HepG2 (cell line): ENCODE results near the gene P2RX3. TPM values are rescaled to one million over a fixed set of nuclear protein-coding genes. Genes with fewer than 3 reads are reported as not detected.

Experiments
- ATAC-seq: fragments of 200-7000 bp; cut with Tn5 transposase; 3 replicates; pipeline ENCODE4 v1.9.1; 2020; ENCODE audit warnings: mild to moderate bottlenecking, moderate library complexity
- BruUV-seq: library from RNA; stranded (reverse); fragments of 400-500 nt; replicated peaks from 2 replicates; lab custom pipeline; 2021; lab: Mats Ljungman, UMichigan
- CTCF ChIA-PET: fragments of 300-600 bp; formaldehyde crosslinking; extraction: SDS; loops from one replicate; lab custom pipeline; 2021; ENCODE audit warnings: low total read pairs, inconsistent platforms, low intra/inter-chr PET ratio; lab: Yijun Ruan, JAX
- POLR2A ChIA-PET: fragments of 350-600 bp; sonication (Branson Sonifier 250); formaldehyde crosslinking; loops from one replicate; lab custom pipeline; 2020; ENCODE audit warnings: antibody characterized with exemption, inconsistent platforms; lab: Yijun Ruan, JAX
- DNase-seq: peaks from one replicate; pipeline ENCODE4 v3.0.0-alpha.2; 2015; ENCODE audit warnings: low spot score
- FAIRE-seq: peaks from 3 replicates; lab custom pipeline; 2011; peaks lifted over from hg19 to GRCh38; lab: Jason Lieb, UNC
- H2AFZ ChIP-seq: one replicate; pipeline ENCODE4 v1.6.1; 2011; ENCODE audit warnings: low read length, inconsistent platforms
- H3K27ac ChIP-seq: fragments of 300-600 bp; 3 replicates; pipeline ENCODE4 v1.8.0; 2011; ENCODE audit warnings: mixed run types, mild to moderate bottlenecking, mixed read lengths, low read length, inconsistent platforms; ENCODE audit not compliant: insufficient read depth; ENCODE audit errors: extremely low read length
- H3K27me3 ChIP-seq, 2 experiments: fragments of 200-600 bp in 1 of 2; 2 replicates in 1 of 2; 3 replicates in 1 of 2; pipeline versions ENCODE4 v1.6.0 to v1.8.0; 2011; ENCODE audit warnings: low read length in 2 of 2, mild to moderate bottlenecking in 2 of 2, moderate library complexity in 2 of 2, inconsistent platforms in 1 of 2; ENCODE audit not compliant: insufficient read depth in 2 of 2, control insufficient read depth in 1 of 2
- H3K36me3 ChIP-seq, 2 experiments: fragments of 200-600 bp in 1 of 2; replicated peaks in 1 of 2; 2 replicates in 1 of 2; 3 replicates in 1 of 2; pipeline versions ENCODE4 v1.5.1 to v1.8.0; 2011; ENCODE audit warnings: low read length in 2 of 2, inconsistent platforms in 1 of 2; ENCODE audit not compliant: insufficient read depth in 2 of 2, control insufficient read depth in 1 of 2
- H3K4me1 ChIP-seq: 2 replicates; pipeline ENCODE4 v1.5.1; 2012; ENCODE audit warnings: low read length, inconsistent platforms; ENCODE audit not compliant: insufficient read depth
- H3K4me2 ChIP-seq: 2 replicates; pipeline ENCODE4 v1.6.0; 2011; ENCODE audit warnings: low read depth, low read length, inconsistent platforms
- H3K4me3 ChIP-seq, 3 experiments: fragments of 200-600 bp in 1 of 3; sonication (generic), shearing (Covaris generic) in 1 of 3; replicated peaks in 1 of 3; 2 replicates each; pipeline ENCODE4 v1.5.1; 2011 to 2016; ENCODE audit warnings: low read length in 3 of 3, inconsistent platforms in 2 of 3, low read depth in 2 of 3, mild to moderate bottlenecking in 2 of 3, control low read depth in 1 of 3, mixed read lengths in 1 of 3; ENCODE audit not compliant: insufficient read depth in 1 of 3
- H3K79me2 ChIP-seq: one replicate; pipeline ENCODE4 v1.6.1; 2011; ENCODE audit warnings: low read length, inconsistent platforms; ENCODE audit not compliant: insufficient read depth
- H3K9ac ChIP-seq: 2 replicates; pipeline ENCODE4 v1.6.0; 2011; ENCODE audit warnings: mild to moderate bottlenecking, low read depth, low read length, inconsistent platforms; ENCODE audit not compliant: insufficient read depth
- H3K9me3 ChIP-seq: 2 replicates; pipeline ENCODE4 v1.5.1; 2012; ENCODE audit warnings: mild to moderate bottlenecking, low read length
- H4K20me1 ChIP-seq: 2 replicates; pipeline ENCODE4 v1.6.0; 2011; ENCODE audit warnings: inconsistent platforms, mild to moderate bottlenecking, low read length, moderate library complexity; ENCODE audit not compliant: insufficient read depth
- CENPX ChIP-seq: sonication (generic); formaldehyde crosslinking; IDR thresholded peaks from 2 replicates; pipeline ENCODE4 v1.9.0; 2021; ENCODE audit warnings: mild to moderate bottlenecking, missing genetic modification reagents, moderate library complexity
- ELF1 ChIP-seq: sonication (generic); formaldehyde crosslinking; IDR thresholded peaks from 2 replicates; pipeline ENCODE4 v1.4.0; 2020; ENCODE audit warnings: missing genetic modification reagents
- KAT8 ChIP-seq: IDR thresholded peaks from 2 replicates; pipeline ENCODE4 v1.6.1; 2016; ENCODE audit warnings: missing genetic modification reagents, missing compliant biosample characterization
- SIX4 ChIP-seq: sonication (generic); formaldehyde crosslinking; IDR thresholded peaks from 2 replicates; pipeline ENCODE4 v1.4.0; 2020; ENCODE audit warnings: missing genetic modification reagents
- ZNF562 ChIP-seq: sonication (generic); formaldehyde crosslinking; IDR thresholded peaks from 2 replicates; pipeline ENCODE4 v1.8.0; 2022; ENCODE audit warnings: missing genetic modification reagents, borderline replicate concordance
- ZNF644 ChIP-seq: IDR thresholded peaks from 2 replicates; pipeline ENCODE4 v1.6.1; 2016; ENCODE audit warnings: low read depth
- WGBS: methylation state at CpG from one replicate; pipeline ENCODE4 v1.1.6; 2017; ENCODE audit warnings: low lambda C conversion rate; 5-methylcytosine and 5-hydroxymethylcytosine counted together
- in situ Hi-C: cut with HindIII; loops from 2 replicates; pipeline ENCODE4 v1.10.0; 2017; ENCODE audit warnings: low pct_unique_long_range_greater_than_20kb; ENCODE audit not compliant: extremely low pct_ligation_motif_present
- intact Hi-C: fragments of 100-400 bp; cut with micrococcal nuclease; formaldehyde crosslinking; loops from one replicate; pipeline ENCODE4 v1.10.0; 2022; ENCODE audit not compliant: unreplicated experiment
- polyA plus RNA-seq, 8 experiments: library from polyadenylated mRNA; depleted of rRNA in 3 of 8; stranded (reverse) in 7 of 8; unstranded in 1 of 8; fragments of >200 nt; fragmentation: Illumina TruSeq in 4 of 8; extraction: Trizol in 4 of 8; gene quantifications; 2 replicates each; pipeline versions ENCODE4 v1.2.1 to v1.2.3, GENCODE V29; 2011 to 2016; ENCODE audit warnings: low read depth in 4 of 8, missing spikeins in 1 of 8, mixed read lengths in 1 of 8; ENCODE audit not compliant: insufficient read depth in 1 of 8
- total RNA-seq, 5 experiments: library from RNA; depleted of rRNA; stranded (reverse); fragments of >200 nt; fragmentation: Illumina TruSeq; extraction: Trizol; gene quantifications; 2 replicates each; pipeline ENCODE4 v1.2.3, GENCODE V29; 2016; ENCODE audit warnings: low read depth in 1 of 5
- TF ChIP-seq, protein P1 (sequence below): IDR thresholded peaks from 2 replicates; pipeline ENCODE4 v1.6.1; 2016; ENCODE audit warnings: missing genetic modification reagents, missing compliant biosample characterization
- TF ChIP-seq, protein P2 (sequence below): sonication (generic); formaldehyde crosslinking; IDR thresholded peaks from 2 replicates; pipeline ENCODE4 v1.4.0; 2020; ENCODE audit warnings: missing genetic modification reagents, borderline replicate concordance

Gene P2RX3
- total and polyA plus RNA-seq, 2 of the 13 experiments (the other 11 are each of a cell fraction or from before 2014, with no cell fraction given), result 0.08 TPM; not detected in 1

DNA sequence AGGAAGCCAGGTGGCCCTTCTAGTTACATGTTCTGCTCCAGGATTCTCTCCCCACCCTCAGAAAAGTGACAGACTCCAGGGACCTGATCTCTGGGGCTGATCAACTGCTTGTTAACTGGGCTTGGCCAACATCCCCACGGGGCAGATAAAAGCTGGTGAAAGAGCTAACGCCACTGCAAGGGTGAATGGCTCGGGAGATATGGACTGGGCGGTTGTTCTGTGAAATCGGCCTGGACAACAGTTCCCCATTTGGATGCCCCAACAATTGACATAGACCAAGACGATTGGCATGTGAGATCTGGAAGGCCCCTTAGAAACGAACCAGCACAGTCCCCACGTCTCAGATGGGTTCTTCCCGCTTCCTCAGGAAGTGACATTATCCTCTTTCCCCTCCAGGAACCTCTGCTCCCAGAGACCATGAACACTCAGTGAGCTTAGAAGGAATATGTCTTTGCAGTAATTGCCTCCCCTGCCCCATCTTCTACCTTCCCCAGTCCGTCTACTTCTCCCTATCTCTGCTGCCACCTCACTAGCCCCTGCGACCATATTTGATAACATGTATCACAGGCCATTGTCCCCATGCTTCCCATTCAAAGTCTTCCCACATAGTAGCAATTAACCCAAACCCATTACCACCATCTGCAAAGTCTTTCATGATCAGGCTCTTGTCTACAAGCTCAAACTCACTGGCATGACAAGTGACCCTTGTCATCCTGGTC is 57.9 kb downstream of the P2RX3 start:
- ATAC-seq, result no peak
- H3K36me3 ChIP-seq, result no peaks in the 10 kb centered on the region
- H3K27ac ChIP-seq, result no peak overlapping the region
- H3K9ac ChIP-seq, result no peak overlapping the region
- H3K27me3 ChIP-seq, result peaks cover 0 to 4% of the 10 kb centered on the region in 2 experiments; a peak in 3 of 5 replicates
- BruUV-seq, result no TSS peak
- TF ChIP-seq ZNF562 (CRISPR knock-in tag), result no peak
- no peak for TF ChIP-seq CENPX
- no peak for TF ChIP-seq ELF1 (CRISPR knock-in tag)
- no peak for TF ChIP-seq SIX4
- TF ChIP-seq, protein P1, sequence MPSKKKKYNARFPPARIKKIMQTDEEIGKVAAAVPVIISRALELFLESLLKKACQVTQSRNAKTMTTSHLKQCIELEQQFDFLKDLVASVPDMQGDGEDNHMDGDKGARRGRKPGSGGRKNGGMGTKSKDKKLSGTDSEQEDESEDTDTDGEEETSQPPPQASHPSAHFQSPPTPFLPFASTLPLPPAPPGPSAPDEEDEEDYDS (CRISPR knock-in tag), result no peak
- TF ChIP-seq ZNF644 (CRISPR knock-in tag), result no peak
- TF ChIP-seq, protein P2, sequence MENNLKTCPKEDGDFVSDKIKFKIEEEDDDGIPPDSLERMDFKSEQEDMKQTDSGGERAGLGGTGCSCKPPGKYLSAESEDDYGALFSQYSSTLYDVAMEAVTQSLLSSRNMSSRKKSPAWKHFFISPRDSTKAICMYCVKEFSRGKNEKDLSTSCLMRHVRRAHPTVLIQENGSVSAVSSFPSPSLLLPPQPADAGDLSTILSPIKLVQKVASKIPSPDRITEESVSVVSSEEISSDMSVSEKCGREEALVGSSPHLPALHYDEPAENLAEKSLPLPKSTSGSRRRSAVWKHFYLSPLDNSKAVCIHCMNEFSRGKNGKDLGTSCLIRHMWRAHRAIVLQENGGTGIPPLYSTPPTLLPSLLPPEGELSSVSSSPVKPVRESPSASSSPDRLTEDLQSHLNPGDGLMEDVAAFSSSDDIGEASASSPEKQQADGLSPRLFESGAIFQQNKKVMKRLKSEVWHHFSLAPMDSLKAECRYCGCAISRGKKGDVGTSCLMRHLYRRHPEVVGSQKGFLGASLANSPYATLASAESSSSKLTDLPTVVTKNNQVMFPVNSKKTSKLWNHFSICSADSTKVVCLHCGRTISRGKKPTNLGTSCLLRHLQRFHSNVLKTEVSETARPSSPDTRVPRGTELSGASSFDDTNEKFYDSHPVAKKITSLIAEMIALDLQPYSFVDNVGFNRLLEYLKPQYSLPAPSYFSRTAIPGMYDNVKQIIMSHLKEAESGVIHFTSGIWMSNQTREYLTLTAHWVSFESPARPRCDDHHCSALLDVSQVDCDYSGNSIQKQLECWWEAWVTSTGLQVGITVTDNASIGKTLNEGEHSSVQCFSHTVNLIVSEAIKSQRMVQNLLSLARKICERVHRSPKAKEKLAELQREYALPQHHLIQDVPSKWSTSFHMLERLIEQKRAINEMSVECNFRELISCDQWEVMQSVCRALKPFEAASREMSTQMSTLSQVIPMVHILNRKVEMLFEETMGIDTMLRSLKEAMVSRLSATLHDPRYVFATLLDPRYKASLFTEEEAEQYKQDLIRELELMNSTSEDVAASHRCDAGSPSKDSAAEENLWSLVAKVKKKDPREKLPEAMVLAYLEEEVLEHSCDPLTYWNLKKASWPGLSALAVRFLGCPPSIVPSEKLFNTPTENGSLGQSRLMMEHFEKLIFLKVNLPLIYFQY (CRISPR knock-in tag), result no peak
- no peak for TF ChIP-seq KAT8 (CRISPR knock-in tag)
- peaks cover 22% of the 10 kb centered on the region for H3K4me1 ChIP-seq
- POLR2A ChIA-PET, result no interaction called here
- no peak for FAIRE-seq
- no peak overlapping the region for H3K4me2 ChIP-seq
- intact Hi-C loops (no loop called here), in situ Hi-C loops (no loop called here)
- H4K20me1 ChIP-seq, result no peaks in the 10 kb centered on the region
- 37% methylated on average over 11 of the region's 11 CpGs for WGBS
- no peak overlapping the region for H3K4me3 ChIP-seq
- H3K79me2 ChIP-seq, result no peaks in the 10 kb centered on the region
- H2AFZ ChIP-seq, result no peak overlapping the region
- CTCF ChIA-PET, result no interaction called here
- H3K9me3 ChIP-seq, result no peaks in the 10 kb centered on the region
- no peak for DNase-seq
